Measurements from ENCODE around the gene TYW3.
"Not testable (repeated sequence)": the region's sequence is repeated elsewhere in the genome, so short reads cannot be mapped to it uniquely, and the experiment has no call there.

The TYW3 gene

DNA sequence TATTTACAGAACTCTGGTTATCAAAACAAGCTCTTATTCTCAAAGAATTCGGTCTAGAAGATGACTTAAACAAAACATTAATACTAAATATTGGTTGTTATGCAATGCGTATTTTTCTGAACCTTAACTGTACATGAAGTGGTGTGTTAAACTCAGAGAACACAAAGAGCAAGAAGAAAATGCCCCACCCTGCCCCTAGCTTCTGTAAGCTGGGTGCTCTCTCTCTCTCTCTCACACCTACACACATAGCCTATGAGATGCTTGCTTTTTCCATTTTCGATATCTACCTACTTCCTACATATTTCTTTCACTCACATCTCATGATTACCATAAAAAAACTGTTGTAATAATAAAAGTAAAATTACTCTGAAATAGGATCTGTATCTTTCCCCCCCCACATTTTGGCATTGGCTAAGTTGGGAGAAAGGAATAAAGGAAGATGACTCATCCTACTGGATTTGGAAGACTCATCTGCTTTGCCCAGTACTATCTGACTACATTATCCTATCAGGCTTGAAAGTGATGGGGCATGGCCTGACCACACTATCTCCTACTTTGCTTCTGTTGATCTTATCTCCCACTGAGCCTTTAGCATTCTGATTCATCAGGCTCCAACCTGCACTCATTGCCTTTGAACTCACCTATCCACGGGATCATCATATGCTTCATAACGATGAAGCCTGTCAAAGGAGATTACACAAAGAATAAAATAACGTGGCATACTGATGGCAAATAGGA lies 3.0 kb upstream of the TYW3 start:
- DNase-seq (ENCODE audit: insufficient read length, low spot score), result peak; percentile 33
- FAIRE-seq, result no peak

DNA sequence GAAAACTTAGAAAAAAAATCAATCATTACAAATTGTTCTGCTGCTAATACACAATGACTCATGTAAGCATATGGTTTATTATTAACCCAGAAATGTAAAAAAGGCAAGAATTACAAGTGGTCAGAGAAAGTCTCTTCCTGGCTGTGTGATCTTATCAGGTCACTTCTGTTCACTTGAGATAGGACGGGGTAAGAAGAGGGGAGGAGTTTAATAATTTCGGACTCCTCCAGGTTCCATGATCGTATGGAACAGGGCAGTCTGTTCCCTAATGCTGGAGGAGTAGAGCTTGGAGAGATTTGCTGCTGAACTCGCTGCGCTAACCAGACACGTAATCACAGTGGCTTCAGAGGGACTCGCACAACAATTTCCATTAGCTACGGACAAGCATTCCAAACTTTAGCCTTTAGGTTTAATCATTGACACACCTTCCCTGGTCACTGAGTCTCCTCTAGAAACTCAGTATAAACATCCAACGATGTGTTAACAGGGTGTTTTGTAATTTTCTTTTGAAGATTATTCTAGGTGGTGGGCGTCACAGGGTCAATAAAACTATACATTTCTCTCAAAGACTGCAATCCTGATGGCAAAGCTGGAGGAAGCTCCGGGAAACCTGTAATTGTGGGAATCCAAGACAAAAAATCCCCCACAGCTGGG lies 1.4 kb upstream of the TYW3 start:
- no peak for FAIRE-seq
- DNase-seq (ENCODE audit: insufficient read length, low spot score), result no peak

DNA sequence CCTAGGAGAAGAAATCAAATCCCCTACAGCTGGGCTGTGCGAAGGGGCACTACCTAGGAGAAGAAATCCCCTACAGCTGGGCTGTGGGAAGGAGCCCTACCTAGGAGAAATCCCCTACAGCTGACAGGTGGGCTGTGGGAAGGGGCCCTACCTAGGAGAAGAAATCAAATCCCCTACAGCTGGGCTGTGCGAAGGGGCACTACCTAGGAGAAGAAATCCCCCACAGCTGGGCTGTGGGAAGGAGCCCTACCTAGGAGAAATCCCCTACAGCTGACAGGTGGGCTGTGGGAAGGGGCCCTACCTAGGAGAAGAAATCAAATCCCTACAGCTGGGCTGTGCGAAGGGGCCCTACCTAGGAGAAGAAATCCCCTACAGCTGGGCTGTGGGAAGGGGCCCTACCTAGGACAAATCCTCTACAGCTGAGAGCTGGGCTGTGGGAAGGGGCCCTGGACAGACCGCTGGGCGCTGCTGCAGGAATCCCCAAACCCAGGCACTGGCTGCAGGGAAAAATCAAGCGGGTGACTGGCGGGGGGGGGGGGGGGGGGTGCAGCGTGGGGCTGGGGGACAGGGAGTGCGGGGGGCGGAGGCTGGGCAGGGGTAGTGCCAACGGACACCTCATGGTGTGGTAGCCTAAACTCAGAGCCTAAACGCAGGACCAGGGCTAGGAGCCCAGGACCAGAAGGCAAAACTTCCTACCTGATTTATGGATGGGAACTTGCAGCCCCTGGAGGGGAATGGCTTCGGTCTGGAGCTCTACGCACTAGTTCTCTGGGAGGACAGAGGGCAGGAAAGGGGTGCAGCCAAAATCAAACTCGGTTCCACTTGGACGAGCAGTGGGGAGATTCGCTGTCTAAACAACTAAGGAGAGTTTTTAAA lies 643 bp upstream of the TYW3 start:
- DNase-seq (ENCODE audit: insufficient read length, low spot score); FAIRE-seq: not testable (repeated sequence)

DNA sequence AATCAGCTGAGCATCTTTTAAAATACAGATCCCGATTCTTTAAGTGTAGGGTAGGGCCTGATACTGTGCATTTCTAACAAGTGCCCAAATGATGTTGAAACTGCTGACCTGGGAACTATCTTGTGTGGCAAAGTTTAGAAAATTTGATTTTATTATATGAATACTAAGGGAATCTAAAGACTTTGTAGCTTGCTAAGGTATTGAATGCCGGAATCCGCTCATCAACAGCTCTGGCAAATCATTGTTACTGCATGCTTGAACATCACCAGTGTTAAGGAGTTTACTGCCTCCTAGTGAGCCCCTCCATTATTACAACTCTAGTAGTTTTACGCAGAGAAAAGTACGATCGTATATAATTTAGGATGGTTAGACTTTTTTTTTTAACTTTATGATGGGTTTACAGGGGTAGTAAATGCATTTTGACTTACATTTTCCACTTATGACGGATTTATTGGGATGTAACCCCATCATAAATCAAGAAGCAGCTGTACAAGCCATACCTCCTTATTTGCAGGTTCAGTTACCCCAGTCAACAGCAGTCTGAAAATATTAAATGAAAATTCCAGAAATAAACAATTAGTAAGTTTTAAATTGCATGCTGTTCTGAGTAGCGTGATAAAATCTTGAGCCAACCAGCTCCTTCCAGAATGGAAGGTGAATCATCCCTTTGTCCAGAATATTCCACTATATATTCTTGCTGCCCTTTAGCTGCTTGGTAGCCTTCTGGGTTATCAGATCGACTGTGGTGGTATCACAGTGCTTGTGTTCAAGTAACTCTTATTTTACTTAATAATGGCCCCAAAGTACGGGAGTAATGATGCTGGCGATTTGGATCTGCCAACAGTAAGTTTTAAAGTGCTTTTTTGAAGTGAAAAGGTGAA lies 892 bp downstream of the TYW3 start:
- DNase-seq (ENCODE audit: insufficient read length, low spot score), result peak; percentile 42
- no peak for FAIRE-seq

DNA sequence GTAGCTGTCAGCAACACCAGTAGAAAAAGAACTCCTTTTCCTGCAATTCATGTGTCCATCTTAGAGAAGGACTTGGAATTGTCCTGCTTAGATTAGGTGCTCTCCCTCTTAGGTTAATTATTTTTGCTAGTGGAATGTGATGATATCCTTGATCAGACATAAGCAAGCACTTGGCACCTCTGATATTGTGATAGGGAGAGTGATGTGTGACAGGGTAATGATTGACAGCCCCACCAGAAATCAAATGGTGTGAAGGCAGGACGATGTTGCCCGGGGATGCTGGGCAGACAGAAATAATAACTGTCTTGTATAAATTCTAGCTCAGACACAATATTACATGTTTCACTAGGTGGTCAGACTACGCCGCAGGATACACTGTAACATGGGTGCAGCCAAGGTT lies 4.4 kb downstream of the TYW3 start:
- no peak for DNase-seq (ENCODE audit: insufficient read length, low spot score)
- no peak for FAIRE-seq

DNA sequence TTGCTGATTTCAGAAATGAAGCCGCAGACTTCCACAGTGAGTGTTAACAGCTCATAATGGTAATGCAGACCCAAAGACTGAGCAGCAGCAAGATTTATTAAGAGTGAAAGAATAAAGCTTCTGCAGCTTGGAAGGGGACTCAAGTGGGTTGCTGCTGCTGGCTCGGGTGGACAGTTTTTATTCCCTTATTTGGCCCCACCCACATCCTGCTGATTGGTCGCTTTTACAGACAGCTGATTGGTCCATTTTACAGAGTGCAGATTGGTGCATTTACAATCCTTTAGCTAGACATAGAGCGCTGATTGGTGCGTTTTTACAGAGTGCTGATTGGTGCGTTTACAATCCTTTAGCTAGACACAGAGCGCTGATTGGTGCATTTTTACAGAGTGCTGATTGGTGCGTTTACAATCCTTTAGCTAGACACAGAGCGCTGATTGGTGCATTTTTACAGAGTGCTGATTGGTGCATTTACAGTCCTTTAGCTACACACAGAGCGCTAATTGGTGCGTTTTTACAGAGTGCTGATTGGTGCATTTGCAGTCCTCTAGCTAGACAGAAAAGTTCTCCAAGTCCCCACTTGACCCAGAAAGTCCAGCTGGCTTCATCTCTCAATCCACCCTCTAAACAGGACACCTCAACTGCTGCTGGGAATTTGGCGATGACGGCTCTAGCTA lies 7.5 kb downstream of the TYW3 start:
- not testable (repeated sequence) for DNase-seq (ENCODE audit: insufficient read length, low spot score); FAIRE-seq

DNA sequence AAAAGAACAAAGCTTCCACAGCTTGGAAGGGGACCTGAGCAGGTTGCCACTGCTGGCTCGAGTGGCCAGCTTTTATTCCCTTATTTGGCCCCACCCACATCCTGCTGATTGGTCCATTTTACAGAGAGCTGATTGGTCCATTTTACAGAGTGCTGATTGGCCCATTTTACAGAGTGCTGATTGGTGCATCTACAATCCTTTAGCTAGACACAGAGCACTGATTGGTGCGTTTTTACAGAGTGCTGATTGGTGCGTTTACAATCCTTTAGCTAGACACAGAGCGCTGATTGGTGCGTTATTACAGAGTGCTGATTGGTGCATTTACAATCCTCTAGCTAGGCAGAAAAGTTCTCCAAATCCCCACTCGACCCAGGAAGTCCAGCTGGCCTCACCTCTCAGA lies 12.3 kb downstream of the TYW3 start:
- not testable (repeated sequence) for FAIRE-seq; DNase-seq (ENCODE audit: insufficient read length, low spot score)

DNA sequence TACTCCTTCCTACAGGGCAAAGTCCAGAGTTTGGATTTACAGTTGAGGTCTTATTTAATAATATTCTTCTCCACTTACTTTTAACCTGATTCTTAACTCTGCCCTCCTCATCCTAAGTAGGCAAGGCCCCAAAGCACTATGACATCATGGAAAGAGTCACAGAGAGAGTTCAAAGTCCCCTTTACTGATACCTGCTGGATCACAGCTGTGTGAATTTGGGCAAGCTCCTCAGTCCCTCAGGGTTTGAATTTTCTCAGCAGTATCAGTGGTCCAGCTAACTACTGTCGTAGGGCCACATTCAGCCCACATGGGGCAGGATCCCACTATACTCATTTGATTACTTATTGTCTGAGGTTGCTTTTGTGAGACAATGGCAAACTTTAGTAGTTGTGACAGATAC lies 16.0 kb downstream of the TYW3 start:
- no peak for DNase-seq (ENCODE audit: insufficient read length, low spot score)
- no peak for FAIRE-seq

DNA sequence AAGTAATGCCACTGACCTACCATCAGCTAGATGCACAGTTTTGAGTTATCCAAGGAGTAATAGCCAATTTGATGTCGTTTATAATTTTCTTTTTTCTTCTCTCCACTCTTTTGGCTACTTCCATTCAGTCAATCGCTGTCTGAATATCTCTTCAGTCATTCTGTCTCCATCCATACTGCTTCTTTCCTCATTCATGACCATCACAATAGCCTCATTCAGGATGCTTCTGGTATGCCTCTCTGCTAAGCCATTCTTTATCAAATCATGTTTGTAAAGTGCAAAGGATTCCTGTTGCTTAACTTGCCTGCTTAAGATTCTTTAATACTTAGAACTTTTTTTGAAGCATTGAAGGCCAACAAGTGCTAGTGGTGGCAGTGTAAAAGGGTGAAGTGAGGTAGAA lies 20.2 kb downstream of the TYW3 start:
- no peak for FAIRE-seq
- DNase-seq (ENCODE audit: insufficient read length, low spot score), result no peak

DNA sequence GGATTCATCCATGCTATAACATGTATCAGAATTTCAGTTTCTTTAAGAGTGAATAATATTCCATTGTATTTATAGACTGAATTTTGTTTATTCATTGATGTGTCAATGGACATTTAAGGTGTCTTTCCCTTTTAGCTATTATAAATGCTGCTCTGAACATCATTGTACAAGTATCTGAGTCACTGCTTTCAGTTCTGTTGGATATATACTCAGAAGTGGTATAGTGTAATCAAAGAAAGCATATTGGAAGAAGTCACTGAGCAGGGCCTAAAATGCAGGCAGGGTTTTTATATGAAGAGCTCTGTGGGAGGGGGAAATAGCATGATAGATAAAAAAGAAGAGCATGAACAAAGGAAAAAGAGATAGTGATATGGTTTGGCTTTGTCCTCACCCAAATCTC lies 22.5 kb downstream of the TYW3 start:
- FAIRE-seq (no peak), DNase-seq (ENCODE audit: insufficient read length, low spot score) (no peak)

DNA sequence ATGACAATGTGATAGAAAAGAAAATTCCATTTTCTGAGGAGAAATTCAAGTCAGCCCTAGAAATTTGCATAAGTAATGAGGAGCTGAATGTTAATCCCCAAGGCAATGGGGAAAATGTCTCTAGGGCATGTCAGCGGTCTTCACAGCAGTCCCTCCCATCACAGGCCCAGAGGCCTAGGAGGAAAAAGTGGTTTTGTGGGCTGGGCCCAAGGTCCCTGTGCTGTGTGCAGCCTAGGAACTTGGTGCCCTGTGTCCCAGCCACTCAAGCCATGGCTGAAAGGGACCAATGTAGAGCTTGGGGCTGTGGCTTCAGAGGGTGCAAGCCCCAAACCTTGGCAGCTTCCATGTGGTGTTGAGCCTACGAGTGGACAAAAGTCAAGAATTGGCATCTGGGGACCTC lies 23.7 kb downstream of the TYW3 start:
- FAIRE-seq, result not testable (repeated sequence)

DNA sequence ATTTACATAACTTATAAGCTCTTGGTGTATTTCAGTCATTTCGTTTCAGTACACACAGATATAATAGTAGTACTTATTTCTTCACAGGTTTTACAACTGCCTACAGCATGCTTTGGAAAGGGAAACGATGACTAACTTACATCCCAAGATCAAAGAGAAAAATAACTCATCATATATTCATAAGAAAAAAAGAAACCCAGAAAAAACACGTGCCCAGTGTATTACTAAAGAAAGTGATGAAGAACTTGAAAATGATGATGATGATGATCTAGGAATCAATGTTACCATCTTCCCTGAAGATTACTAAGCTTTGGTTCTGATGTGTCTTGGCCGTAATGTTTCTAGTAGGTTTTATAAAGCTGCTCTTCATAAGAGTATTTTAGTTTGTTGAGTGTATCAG lies 30.9 kb downstream of the TYW3 start:
- DNase-seq (ENCODE audit: insufficient read length, low spot score), result no peak
- FAIRE-seq, result no peak

More for the DNA sequence above, 23.7 kb downstream of the TYW3 start:
- not testable (repeated sequence) for DNase-seq (ENCODE audit: insufficient read length, low spot score)

DNA sequence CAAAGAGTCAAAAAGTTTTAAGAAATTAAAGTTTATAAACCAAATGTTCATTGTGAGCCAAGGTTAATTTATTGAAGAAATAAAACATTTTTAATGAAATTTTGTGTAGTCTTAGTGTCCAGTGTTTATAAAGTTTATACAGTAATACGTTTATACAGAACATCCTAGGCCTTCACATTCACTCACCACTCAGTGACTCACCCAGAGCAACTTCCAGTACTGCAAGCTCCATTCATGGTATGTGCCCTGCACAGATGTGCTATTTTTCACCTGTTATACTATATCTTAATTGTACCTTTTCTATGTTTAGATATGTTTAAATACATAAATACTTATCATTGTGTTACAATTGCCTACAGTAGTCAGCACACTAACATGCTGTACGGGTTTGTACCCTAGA lies 33.6 kb downstream of the TYW3 start:
- DNase-seq (ENCODE audit: insufficient read length, low spot score), result no peak
- no peak for FAIRE-seq

DNA sequence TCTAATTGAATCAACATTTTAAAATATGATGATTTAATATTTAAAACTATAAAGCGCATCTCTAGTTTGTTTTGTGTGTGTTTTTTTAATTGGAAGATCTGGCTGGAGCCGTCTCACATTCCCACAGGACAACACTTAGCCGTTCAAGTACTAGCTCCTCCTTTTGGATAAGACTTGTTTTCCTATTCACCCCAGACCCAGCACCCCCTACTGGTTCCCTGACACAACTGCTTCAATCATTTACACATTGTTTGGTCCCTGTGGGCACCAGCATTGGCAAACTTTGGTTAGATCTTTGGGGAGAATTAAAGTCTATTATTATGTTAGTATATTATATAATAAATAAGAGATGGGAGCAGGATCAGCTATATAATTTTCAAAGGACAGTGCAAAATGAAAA lies 34.5 kb downstream of the TYW3 start:
- FAIRE-seq, result no peak
- DNase-seq (ENCODE audit: insufficient read length, low spot score), result no peak

DNA sequence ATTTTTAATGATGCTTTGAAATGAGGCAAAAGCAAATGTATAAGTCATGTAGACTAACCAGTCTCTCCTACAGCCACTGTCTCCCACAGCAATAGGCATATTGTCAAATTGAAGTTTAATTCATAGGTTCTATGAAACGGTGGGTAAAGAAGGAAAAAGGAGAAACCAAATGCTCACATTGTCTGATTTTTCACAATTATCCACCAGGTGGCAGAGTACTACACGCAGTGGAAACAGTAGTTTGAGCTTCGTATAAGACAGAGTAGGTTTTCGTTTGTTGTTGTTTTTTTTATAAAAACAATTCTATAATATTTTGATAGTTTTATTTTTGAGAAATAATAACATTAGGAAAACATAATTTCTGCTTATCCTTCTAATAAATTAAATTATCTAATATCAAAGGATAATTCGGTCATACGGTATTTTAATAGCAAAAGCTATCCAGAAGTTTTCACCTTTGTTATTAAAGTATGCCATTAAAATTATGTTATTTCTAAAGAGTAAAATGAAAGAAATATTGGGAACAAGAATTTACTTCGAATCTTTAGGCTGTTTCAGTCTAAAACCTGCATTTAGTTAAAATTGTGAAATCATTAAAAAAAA lies 39.1 kb downstream of the TYW3 start:
- DNase-seq (ENCODE audit: insufficient read length, low spot score) (peak; percentile 1), FAIRE-seq (no peak)

DNA sequence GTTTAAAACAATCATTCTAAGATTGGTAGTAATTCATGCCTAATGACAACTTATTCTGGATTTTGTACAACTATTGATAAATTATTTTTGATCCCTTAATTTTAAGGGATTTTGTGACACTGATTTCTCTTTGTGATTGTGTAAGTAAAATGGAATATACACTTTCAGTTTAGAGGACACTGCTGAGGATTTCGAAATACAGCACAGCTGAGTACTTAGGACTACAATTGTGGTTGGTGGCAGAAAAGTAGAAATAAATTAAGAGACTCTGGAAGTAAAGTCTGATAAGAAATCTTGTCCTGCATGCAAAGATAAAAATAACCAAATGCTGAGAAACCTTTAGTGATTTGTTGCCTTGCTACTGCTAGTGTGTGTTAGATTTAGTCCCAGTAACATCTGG lies 40.0 kb downstream of the TYW3 start:
- FAIRE-seq (no peak), DNase-seq (ENCODE audit: insufficient read length, low spot score) (no peak)

DNA sequence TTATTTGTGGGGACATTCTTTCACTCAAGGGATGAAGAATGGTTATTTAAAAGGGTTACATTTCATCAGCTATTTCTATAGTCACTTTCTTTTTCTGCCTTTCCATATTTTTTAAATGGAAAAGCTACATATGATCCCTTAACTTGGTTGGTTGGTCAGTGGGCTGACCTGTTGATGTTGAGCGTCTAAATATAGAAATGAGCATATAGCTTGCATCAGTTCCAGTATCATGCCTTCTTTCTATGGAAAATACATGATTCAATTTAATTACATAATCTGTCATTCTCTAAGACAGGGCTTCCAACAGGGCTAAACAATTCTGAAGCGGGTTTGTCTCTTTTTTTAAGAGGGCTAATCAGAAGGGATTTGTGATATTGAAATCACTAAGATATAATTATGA lies 40.6 kb downstream of the TYW3 start:
- FAIRE-seq (no peak), DNase-seq (ENCODE audit: insufficient read length, low spot score) (no peak)

DNA sequence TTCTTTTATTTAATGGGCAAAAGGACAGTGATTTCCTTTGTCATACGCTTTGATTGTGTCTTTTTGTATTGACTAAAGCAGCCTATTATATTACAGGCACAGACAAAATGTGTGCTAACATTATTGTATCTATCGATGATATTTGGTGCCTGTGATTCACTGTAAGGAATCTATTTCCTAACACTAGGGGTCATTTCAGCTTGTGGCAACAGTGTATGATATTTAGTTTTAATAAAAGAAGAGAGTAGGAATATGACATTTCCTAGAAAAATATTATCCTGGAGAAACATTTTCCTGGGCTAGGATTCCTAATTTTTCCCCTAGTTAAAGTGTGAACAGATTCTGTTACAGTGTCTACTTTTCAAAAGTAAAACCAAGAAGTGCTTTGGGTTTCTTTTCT lies 42.8 kb downstream of the TYW3 start:
- DNase-seq (ENCODE audit: insufficient read length, low spot score), result no peak
- no peak for FAIRE-seq

DNA sequence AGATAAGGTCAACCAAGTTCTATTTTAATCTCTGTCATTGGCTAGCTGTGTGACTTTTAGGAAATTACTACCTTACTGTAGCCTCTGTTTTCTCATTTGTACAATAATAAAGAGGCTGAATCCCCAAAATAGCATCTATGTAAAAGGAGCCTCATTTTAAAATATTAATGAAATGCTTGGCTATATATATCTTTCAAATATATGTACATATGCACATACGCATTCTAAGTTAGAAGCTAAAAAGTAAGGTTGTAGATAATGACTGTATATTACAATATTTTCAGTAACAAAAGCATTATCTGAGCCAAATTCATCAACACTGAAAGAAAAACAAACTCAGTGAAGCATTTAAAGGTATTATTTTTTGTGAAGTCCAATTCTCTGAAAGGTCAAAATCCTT lies 44.6 kb downstream of the TYW3 start:
- no peak for FAIRE-seq
- DNase-seq (ENCODE audit: insufficient read length, low spot score), result no peak

DNA sequence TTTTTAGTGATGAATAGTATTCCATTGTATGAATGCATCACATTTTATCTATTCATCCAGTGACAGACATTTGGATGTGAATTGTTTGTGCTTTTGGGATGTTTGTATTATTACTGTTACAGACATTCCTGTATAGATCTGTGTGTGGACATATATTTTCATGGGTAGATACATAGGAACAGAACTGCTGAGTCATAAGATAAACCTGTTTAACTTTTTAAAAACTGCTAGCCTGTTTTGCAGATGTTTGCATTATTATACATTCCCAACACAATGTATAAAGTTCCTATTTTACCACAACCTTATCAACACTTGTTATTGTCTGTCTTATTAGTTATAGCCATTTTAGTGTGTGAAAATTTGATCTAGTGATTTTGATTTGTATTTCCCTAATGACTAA lies 46.8 kb downstream of the TYW3 start:
- no peak for FAIRE-seq

More for the DNA sequence above, 46.8 kb downstream of the TYW3 start:
- no peak for DNase-seq (ENCODE audit: insufficient read length, low spot score)
